Measurements from ENCODE around the gene GRHPR. TPM values are rescaled to one million over a fixed set of nuclear protein-coding genes. Genes with fewer than 3 reads are reported as not detected.
"Not testable (repeated sequence)": the region's sequence is repeated elsewhere in the genome, so short reads cannot be mapped to it uniquely, and the experiment has no call there.

GRHPR gene
- total RNA-seq, 2 experiments from 2014 or later, result 63.1 to 67.9 TPM

- Mint-ChIP-seq H3K4me1 (peaks cover 12% of the 10 kb centered on the region), H3K27me3 (no peaks in the 10 kb centered on the region), H3K4me3 (no peak overlapping the region), H3K27ac (no peak overlapping the region), H3K9me3 (no peaks in the 10 kb centered on the region), H3K36me3 (peaks cover 13% of the 10 kb centered on the region)
- ATAC-seq (ENCODE audit: low read depth) (no peak), DNase-seq (no peak)
- POLR2A ChIA-PET, result no interaction called here
Measured at GRCh38 chr9:37451628-37452027, 29.1 kb downstream of the GRHPR start.

- ATAC-seq (ENCODE audit: low read depth), result no peak
- Mint-ChIP-seq H3K9me3 (no peaks in the 10 kb centered on the region), H3K4me3 (no peak overlapping the region), H3K27me3 (no peaks in the 10 kb centered on the region), H3K4me1 (peaks cover 18% of the 10 kb centered on the region), H3K36me3 (peaks cover 15% of the 10 kb centered on the region), H3K27ac (no peak overlapping the region)
- POLR2A ChIA-PET, result no interaction called here
- DNase-seq, result no peak
Measured at GRCh38 chr9:37452611-37453010, 30.1 kb downstream of the GRHPR start.

DNA sequence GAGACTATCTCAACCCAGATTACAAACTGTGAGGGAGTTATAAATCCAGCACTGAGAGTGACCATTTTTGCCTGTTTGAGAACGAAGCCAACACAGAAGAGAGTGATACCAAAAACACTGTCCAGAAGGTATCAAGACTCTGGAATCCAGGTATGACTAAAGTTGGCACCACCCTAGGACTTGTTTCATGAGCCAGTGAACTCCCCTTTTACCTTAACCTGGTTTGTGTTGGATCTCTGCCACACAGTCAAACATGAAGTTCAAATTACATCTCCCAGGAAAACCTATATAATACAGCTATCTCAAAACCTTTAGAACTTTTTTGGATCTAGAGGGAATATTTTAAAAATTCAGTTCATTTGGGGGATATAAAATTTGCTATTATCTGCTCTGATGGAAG lies 31.3 kb downstream of the GRHPR start:
- H3K4me1 Mint-ChIP-seq, result peaks cover 16% of the 10 kb centered on the region
- H3K27ac Mint-ChIP-seq, result no peak overlapping the region
- no peak for ATAC-seq (ENCODE audit: low read depth)
- no peaks in the 10 kb centered on the region for H3K27me3 Mint-ChIP-seq
- no peaks in the 10 kb centered on the region for H3K9me3 Mint-ChIP-seq
- POLR2A ChIA-PET, result no interaction called here
- no peak overlapping the region for H3K4me3 Mint-ChIP-seq
- peaks cover 16% of the 10 kb centered on the region for H3K36me3 Mint-ChIP-seq
- no peak for DNase-seq

- Mint-ChIP-seq H3K4me1 (peaks cover 16% of the 10 kb centered on the region), H3K27ac (no peak overlapping the region), H3K4me3 (no peak overlapping the region), H3K36me3 (peaks cover 16% of the 10 kb centered on the region), H3K27me3 (no peaks in the 10 kb centered on the region), H3K9me3 (no peaks in the 10 kb centered on the region)
- POLR2A ChIA-PET, result no interaction called here
- DNase-seq (no peak), ATAC-seq (ENCODE audit: low read depth) (no peak)
Measured at GRCh38 chr9:37454238-37454637, 31.7 kb downstream of the GRHPR start.

GRCh38 chr9:37455884-37456647 lies 33.6 kb downstream of the GRHPR start:
- POLR2A ChIA-PET, result interaction anchor here (1.3 kb wide), 1 partner anchor 20 kb away, joined by 3 read pairs; no protein-coding TSS in a partner anchor
- no peak for DNase-seq
- Mint-ChIP-seq H3K27me3 (no peaks in the 10 kb centered on the region), H3K4me1 (peaks cover 16% of the 10 kb centered on the region), H3K27ac (no peak overlapping the region), H3K36me3 (peaks cover 10% of the 10 kb centered on the region), H3K4me3 (no peak overlapping the region), H3K9me3 (no peaks in the 10 kb centered on the region)
- ATAC-seq (ENCODE audit: low read depth), result no peak

GRCh38 chr9:37456817-37457216 lies 34.3 kb downstream of the GRHPR start:
- POLR2A ChIA-PET, result no interaction called here
- H3K27me3 Mint-ChIP-seq, result no peaks in the 10 kb centered on the region
- H3K27ac Mint-ChIP-seq, result no peak overlapping the region
- DNase-seq, result no peak
- H3K4me3 Mint-ChIP-seq, result no peak overlapping the region
- peaks cover 13% of the 10 kb centered on the region for H3K4me1 Mint-ChIP-seq
- no peak for ATAC-seq (ENCODE audit: low read depth)
- H3K36me3 Mint-ChIP-seq, result peaks cover 8% of the 10 kb centered on the region
- H3K9me3 Mint-ChIP-seq, result no peaks in the 10 kb centered on the region

GRCh38 chr9:37464006-37464405 lies 41.5 kb downstream of the GRHPR start:
- Mint-ChIP-seq H3K27me3 (no peaks in the 10 kb centered on the region), H3K9me3 (no peaks in the 10 kb centered on the region), H3K27ac (peak overlapping the region; percentile 95), H3K36me3 (peaks cover 5% of the 10 kb centered on the region), H3K4me1 (peaks cover 25% of the 10 kb centered on the region), H3K4me3 (peak overlapping the region; percentile 96)
- ATAC-seq (ENCODE audit: low read depth), result no peak
- POLR2A ChIA-PET, result interaction anchor here (2.0 to 3.8 kb wide), 2 partner anchors 22 to 42 kb away, joined by 12 to 44 read pairs; partner anchors contain the start of genes GRHPR and POLR1E
- DNase-seq, result no peak

- peak overlapping the region; percentile 96 for H3K4me3 Mint-ChIP-seq
- peaks cover 25% of the 10 kb centered on the region for H3K4me1 Mint-ChIP-seq
- H3K27ac Mint-ChIP-seq, result peak overlapping the region; percentile 95
- POLR2A ChIA-PET, result interaction anchor here (1.8 to 3.8 kb wide), 4 partner anchors 22 to 345 kb away, joined by 5 to 44 read pairs (median 11); partner anchors contain the start of genes GRHPR, POLR1E, TOMM5 and ZCCHC7
- no peaks in the 10 kb centered on the region for H3K27me3 Mint-ChIP-seq
- H3K36me3 Mint-ChIP-seq, result peaks cover 5% of the 10 kb centered on the region
- H3K9me3 Mint-ChIP-seq, result no peaks in the 10 kb centered on the region
- DNase-seq (peak; percentile 89), ATAC-seq (ENCODE audit: low read depth) (peak; percentile 43)
Measured at GRCh38 chr9:37464426-37465248, 42.1 kb downstream of the GRHPR start.

- Mint-ChIP-seq H3K27ac (peak within 1 kb of the TSS; percentile 95), H3K36me3 (peaks cover 5% of the 10 kb centered on the region), H3K4me1 (peaks cover 25% of the 10 kb centered on the region), H3K27me3 (no peaks in the 10 kb centered on the region), H3K4me3 (peak within 1 kb of the TSS; percentile 96), H3K9me3 (no peaks in the 10 kb centered on the region)
- ATAC-seq (ENCODE audit: low read depth), result peak; percentile 80
- POLR2A ChIA-PET, result interaction anchor here (0.6 to 3.8 kb wide), 6 partner anchors 15 to 438 kb away, joined by 4 to 44 read pairs (median 8); partner anchors contain the start of genes GRHPR, POLR1E, TOMM5 and ZCCHC7
- DNase-seq, result peak; percentile 95
Measured at GRCh38 chr9:37465249-37466036, 42.9 kb downstream of the GRHPR start, which contains the start of gene ZBTB5. ZBTB5 (minus strand) TSS chr9:37465450; CDS start chr9:37442551, 22,899 bp downstream.

DNA sequence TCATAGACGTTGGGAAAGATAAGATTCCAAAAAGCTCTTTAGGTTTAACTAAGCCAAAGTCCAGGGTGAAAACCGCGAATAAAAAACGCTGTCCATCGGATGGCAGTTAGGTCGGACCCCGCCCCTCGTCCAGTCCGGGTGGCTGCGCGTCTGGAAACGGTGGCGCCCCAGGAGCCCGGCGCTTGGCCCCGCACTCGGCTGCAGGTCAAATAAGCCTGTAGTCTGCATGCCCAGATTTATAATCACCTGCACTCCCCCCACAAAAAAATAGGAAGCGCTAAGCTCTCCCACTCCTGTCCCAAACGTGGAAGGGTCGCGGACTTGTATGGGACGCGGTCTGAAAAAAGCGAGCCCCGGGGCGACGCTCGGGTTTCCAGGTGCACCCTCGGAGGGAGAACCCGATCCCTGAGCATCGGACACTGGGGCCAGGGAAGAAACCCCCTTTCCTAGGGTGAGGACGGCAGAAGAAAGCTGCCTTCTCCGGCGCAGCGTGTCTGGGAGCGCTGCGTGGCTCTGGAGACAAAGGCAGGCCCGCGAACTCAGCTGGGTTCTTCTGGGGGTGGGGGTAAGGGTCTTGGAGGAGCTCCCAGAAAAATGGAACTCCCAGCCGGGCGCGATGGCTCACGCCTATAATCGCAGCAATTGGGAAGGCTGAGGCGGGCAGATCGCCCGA lies 43.7 kb downstream of the GRHPR start:
- ATAC-seq (ENCODE audit: low read depth), result peak; percentile 4
- H3K27ac Mint-ChIP-seq, result peak overlapping the region; percentile 95
- peaks cover 5% of the 10 kb centered on the region for H3K36me3 Mint-ChIP-seq
- H3K27me3 Mint-ChIP-seq, result no peaks in the 10 kb centered on the region
- H3K4me3 Mint-ChIP-seq, result peak overlapping the region; percentile 96
- H3K9me3 Mint-ChIP-seq, result no peaks in the 10 kb centered on the region
- POLR2A ChIA-PET, result interaction anchor here (0.6 to 3.8 kb wide), 7 partner anchors 15 to 437 kb away, joined by 4 to 44 read pairs (median 5); partner anchors contain the start of genes GRHPR, POLR1E, TOMM5 and ZCCHC7
- H3K4me1 Mint-ChIP-seq, result peaks cover 25% of the 10 kb centered on the region
- DNase-seq, result peak; percentile 60

- DNase-seq; H3K27me3 Mint-ChIP-seq; H3K36me3 Mint-ChIP-seq; H3K4me3 Mint-ChIP-seq; ATAC-seq (ENCODE audit: low read depth); H3K9me3 Mint-ChIP-seq; H3K27ac Mint-ChIP-seq: not testable (repeated sequence)
- POLR2A ChIA-PET, result interaction anchor here (3.8 kb wide), 1 partner anchor 19 kb away, joined by 44 read pairs; the partner anchor contains the start of gene POLR1E
- peaks cover 31% of the 10 kb centered on the region for H3K4me1 Mint-ChIP-seq
Measured at GRCh38 chr9:37467530-37467929, 45.0 kb downstream of the GRHPR start.

DNA sequence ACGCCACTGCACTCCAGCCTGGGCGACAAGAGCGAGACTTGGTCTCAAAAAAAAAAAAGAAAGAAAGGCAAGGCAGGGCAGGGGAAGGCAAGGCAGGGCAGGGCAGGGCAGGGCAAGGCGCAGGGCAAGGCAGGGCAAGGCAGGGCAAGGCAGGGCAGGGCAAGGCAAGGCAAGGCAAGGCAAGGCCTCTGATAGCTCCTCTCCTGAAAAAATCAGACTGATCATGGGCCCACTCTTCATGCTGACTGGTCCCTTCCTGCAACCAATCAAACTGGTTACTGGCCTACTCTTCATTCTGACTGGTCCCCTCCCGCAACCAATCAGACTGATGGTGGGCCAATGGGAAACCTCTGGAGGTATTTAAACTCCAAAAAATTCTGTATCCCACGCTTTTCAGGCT lies 46.1 kb downstream of the GRHPR start:
- Mint-ChIP-seq H3K27ac (no peak overlapping the region), H3K4me1 (peaks cover 25% of the 10 kb centered on the region), H3K36me3 (peaks cover 2% of the 10 kb centered on the region), H3K27me3 (no peaks in the 10 kb centered on the region), H3K9me3 (no peaks in the 10 kb centered on the region), H3K4me3 (no peak overlapping the region)
- DNase-seq (no peak), ATAC-seq (ENCODE audit: low read depth) (no peak)
- POLR2A ChIA-PET, result interaction anchor here (0.9 kb wide), 1 partner anchor 18 kb away, joined by 3 read pairs; no protein-coding TSS in a partner anchor
